ENCODE data around the gene ZBED6.

GRCh38 chr1:203777596-203777995 is 17.8 kb upstream of the ZBED6 start:
- TF ChIP-seq EZH2 (IDR thresholded peaks at IDR 0.05; ENCODE audit: insufficient read depth, low read length) = no peak
- TF ChIP-seq, protein P1, sequence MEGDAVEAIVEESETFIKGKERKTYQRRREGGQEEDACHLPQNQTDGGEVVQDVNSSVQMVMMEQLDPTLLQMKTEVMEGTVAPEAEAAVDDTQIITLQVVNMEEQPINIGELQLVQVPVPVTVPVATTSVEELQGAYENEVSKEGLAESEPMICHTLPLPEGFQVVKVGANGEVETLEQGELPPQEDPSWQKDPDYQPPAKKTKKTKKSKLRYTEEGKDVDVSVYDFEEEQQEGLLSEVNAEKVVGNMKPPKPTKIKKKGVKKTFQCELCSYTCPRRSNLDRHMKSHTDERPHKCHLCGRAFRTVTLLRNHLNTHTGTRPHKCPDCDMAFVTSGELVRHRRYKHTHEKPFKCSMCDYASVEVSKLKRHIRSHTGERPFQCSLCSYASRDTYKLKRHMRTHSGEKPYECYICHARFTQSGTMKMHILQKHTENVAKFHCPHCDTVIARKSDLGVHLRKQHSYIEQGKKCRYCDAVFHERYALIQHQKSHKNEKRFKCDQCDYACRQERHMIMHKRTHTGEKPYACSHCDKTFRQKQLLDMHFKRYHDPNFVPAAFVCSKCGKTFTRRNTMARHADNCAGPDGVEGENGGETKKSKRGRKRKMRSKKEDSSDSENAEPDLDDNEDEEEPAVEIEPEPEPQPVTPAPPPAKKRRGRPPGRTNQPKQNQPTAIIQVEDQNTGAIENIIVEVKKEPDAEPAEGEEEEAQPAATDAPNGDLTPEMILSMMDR (IDR thresholded peaks at IDR 0.05; ENCODE audit: insufficient read depth, low read depth, low read length) = no peak

Data from astrocyte (in vitro differentiated cells and primary cell).